K562 (cell line): ENCODE measurements around the gene COG4. TPM values are rescaled to one million over a fixed set of nuclear protein-coding genes. Genes with fewer than 3 reads are reported as not detected.

Experiments
- ATF1 ChIP-seq, 2 experiments: fragments of 450-650 bp in 1 of 2; IDR thresholded peaks; 2 replicates each; pipeline ENCODE4 v1.6.1; 2016; ENCODE audit warnings: missing compliant biosample characterization in 1 of 2, missing genetic modification characterization in 1 of 2
- C11orf30 ChIP-seq: fragments of 450-650 bp; IDR thresholded peaks from 2 replicates; pipeline ENCODE4 v1.6.1; 2016; ENCODE audit warnings: low read depth, mild to moderate bottlenecking
- ELF2 ChIP-seq: fragments of 250-450 bp; sonication (Bioruptor Pico); IDR thresholded peaks from 2 replicates; pipeline ENCODE4 v1.5.0; 2021; ENCODE audit warnings: mild to moderate bottlenecking
- FOXK2 ChIP-seq, 2 experiments: fragments of 450-650 bp; IDR thresholded peaks in 1 of 2; conservative IDR thresholded peaks in 1 of 2; 2 replicates each; pipeline ENCODE4 v1.6.1; 2016; ENCODE audit warnings: low read depth in 2 of 2, mild to moderate bottlenecking in 1 of 2
- GABPA ChIP-seq: fragments of 200-800 bp; sonication (Bioruptor generic); conservative IDR thresholded peaks from 2 replicates; pipeline ENCODE4 v1.6.1; 2016; ENCODE audit warnings: low read depth, missing genetic modification characterization, missing compliant biosample characterization
- GTF2E2 ChIP-seq: fragments of 200-800 bp; sonication (Bioruptor generic); IDR thresholded peaks from 2 replicates; pipeline ENCODE4 v1.6.1; 2016; ENCODE audit warnings: missing genetic modification characterization, missing compliant biosample characterization
- HES1 ChIP-seq: fragments of 450-650 bp; IDR thresholded peaks from 2 replicates; pipeline ENCODE4 v1.6.1; 2016; ENCODE audit warnings: low read depth, mild to moderate bottlenecking, moderate library complexity
- KDM5B ChIP-seq: fragments of 200-600 bp; sonication (generic); IDR thresholded peaks from 2 replicates; pipeline ENCODE4 v1.6.1; 2012; ENCODE audit warnings: low read depth, mild to moderate bottlenecking, moderate library complexity, low read length, control low read depth, inconsistent platforms; ENCODE audit not compliant: insufficient replicate concordance
- MCM5 ChIP-seq: fragments of 450-650 bp; IDR thresholded peaks from 2 replicates; pipeline ENCODE4 v1.6.1; 2016; ENCODE audit warnings: low read depth
- MXI1 ChIP-seq: IDR thresholded peaks from 2 replicates; pipeline ENCODE4 v1.6.1; 2011; ENCODE audit warnings: low read depth, mild to moderate bottlenecking, improper control_type of control experiment, low read length
- NEUROD1 ChIP-seq: fragments of 150-350 bp; IDR thresholded peaks from 2 replicates; pipeline ENCODE4 v1.6.1; 2014; ENCODE audit warnings: borderline replicate concordance, low read length, low read depth; ENCODE audit not compliant: partially characterized antibody
- NFRKB ChIP-seq: fragments of 450-650 bp; IDR thresholded peaks from 2 replicates; pipeline ENCODE4 v1.6.1; 2016; ENCODE audit warnings: low read depth
- NRF1 ChIP-seq, 2 experiments: fragments of 450-650 bp; IDR thresholded peaks in 1 of 2; conservative IDR thresholded peaks in 1 of 2; 2 replicates each; pipeline ENCODE4 v1.6.1; 2014; ENCODE audit warnings: mild to moderate bottlenecking in 2 of 2
- PCBP1 ChIP-seq: fragments of 200-400 bp; formaldehyde crosslinking; IDR thresholded peaks from 2 replicates; pipeline ENCODE4 v1.6.1; 2018; ENCODE audit warnings: mild to moderate bottlenecking, low read depth, low read length; ENCODE audit not compliant: poor library complexity, severe bottlenecking
- POLR2G ChIP-seq: fragments of 200-400 bp; formaldehyde crosslinking; IDR thresholded peaks from 2 replicates; pipeline ENCODE4 v1.6.1; 2017; ENCODE audit warnings: low read depth, mild to moderate bottlenecking, antibody characterized with exemption, low read length, moderate library complexity
- RAD21 ChIP-seq, 2 experiments: fragments of 250-450 bp in 1 of 2; fragments of 450-650 bp in 1 of 2; sonication (Bioruptor Pico) in 1 of 2; formaldehyde crosslinking in 1 of 2; IDR thresholded peaks in 1 of 2; conservative IDR thresholded peaks in 1 of 2; 2 replicates each; pipeline versions ENCODE4 v1.4.0 to v1.8.0; 2020 to 2022; ENCODE audit warnings: mild to moderate bottlenecking in 2 of 2, moderate library complexity in 1 of 2
- SIN3B ChIP-seq: fragments of 450-650 bp; IDR thresholded peaks from 2 replicates; pipeline ENCODE4 v1.6.1; 2017; ENCODE audit warnings: low read depth, mild to moderate bottlenecking, moderate library complexity
- SMAD2 ChIP-seq: fragments of 150-350 bp; IDR thresholded peaks from 2 replicates; pipeline ENCODE4 v1.6.1; 2014; ENCODE audit warnings: low read depth, mild to moderate bottlenecking, low read length
- SMARCB1 ChIP-seq: IDR thresholded peaks from 2 replicates; pipeline ENCODE4 v1.6.1; 2011; ENCODE audit warnings: improper control_type of control experiment, low read depth; ENCODE audit not compliant: insufficient read length
- STAT5B ChIP-seq: fragments of 250-450 bp; sonication (Bioruptor Pico); IDR thresholded peaks from 2 replicates; pipeline ENCODE4 v1.8.0; 2021; ENCODE audit warnings: mild to moderate bottlenecking, inconsistent platforms
- TAF1 ChIP-seq: IDR thresholded peaks from 2 replicates; pipeline ENCODE4 v1.6.1; 2011; ENCODE audit warnings: mild to moderate bottlenecking, low read length, moderate library complexity; ENCODE audit not compliant: insufficient read depth, control insufficient read depth, severe bottlenecking; ENCODE audit errors: extremely low read depth
- WHSC1 ChIP-seq: IDR thresholded peaks from one replicate; pipeline ENCODE4 v1.6.1; 2012; ENCODE audit warnings: low read length, control low read depth, inconsistent platforms
- YBX1 ChIP-seq: fragments of 450-650 bp; IDR thresholded peaks from 2 replicates; pipeline ENCODE4 v1.7.1; 2016; ENCODE audit warnings: mild to moderate bottlenecking
- ZBTB43 ChIP-seq: sonication (generic); formaldehyde crosslinking; IDR thresholded peaks from 2 replicates; pipeline ENCODE4 v1.8.0; 2023; ENCODE audit warnings: mild to moderate bottlenecking, missing genetic modification reagents
- ZNF551 ChIP-seq: fragments of 250-450 bp; sonication (Bioruptor Pico); IDR thresholded peaks from 2 replicates; pipeline ENCODE4 v1.5.0; 2021; ENCODE audit warnings: mild to moderate bottlenecking, moderate library complexity
- ZNF583 ChIP-seq: fragments of 250-450 bp; sonication (Bioruptor Pico); IDR thresholded peaks from 2 replicates; pipeline ENCODE4 v1.4.0; 2020
- ZNF76 ChIP-seq: fragments of 250-450 bp; sonication (Bioruptor Pico); IDR thresholded peaks from 2 replicates; pipeline ENCODE4 v1.4.0; 2020; ENCODE audit warnings: mild to moderate bottlenecking, moderate library complexity, borderline replicate concordance
- ZZZ3 ChIP-seq: fragments of 450-650 bp; IDR thresholded peaks from 2 replicates; pipeline ENCODE4 v1.6.1; 2016; ENCODE audit warnings: antibody characterized with exemption, mild to moderate bottlenecking, moderate library complexity
- polyA plus RNA-seq, 8 experiments: library from polyadenylated mRNA; depleted of rRNA in 4 of 8; stranded (reverse) in 5 of 8; unstranded in 3 of 8; fragments of >200 nt; fragmentation: Nextera tagmentation in 2 of 8; fragmentation: Illumina TruSeq in 1 of 8; extraction: Ambion mirVana in 2 of 8; extraction: Trizol in 1 of 8; gene quantifications; 2 replicates each; pipeline versions ENCODE4 v1.2.1 to v1.2.3, GENCODE V29; 2011 to 2014; ENCODE audit warnings: inconsistent platforms in 1 of 8, missing spikeins in 1 of 8
- total RNA-seq, 7 experiments: library from RNA; depleted of rRNA in 6 of 7; stranded (reverse); fragments of >200 nt in 6 of 7; fragmentation: Illumina TruSeq in 2 of 7; extraction: Trizol in 2 of 7; gene quantifications; 2 replicates each; pipeline versions ENCODE4 v1.2.1 to v1.2.3, GENCODE V29; 2011 to 2021; ENCODE audit warnings: low replicate concordance in 1 of 7

COG4 gene
- total and polyA plus RNA-seq, 9 of the 15 experiments (the other 6 are each of a cell fraction or from before 2014, with no cell fraction given), result 13.7 to 73.9 (median 44.2) TPM

DNA sequence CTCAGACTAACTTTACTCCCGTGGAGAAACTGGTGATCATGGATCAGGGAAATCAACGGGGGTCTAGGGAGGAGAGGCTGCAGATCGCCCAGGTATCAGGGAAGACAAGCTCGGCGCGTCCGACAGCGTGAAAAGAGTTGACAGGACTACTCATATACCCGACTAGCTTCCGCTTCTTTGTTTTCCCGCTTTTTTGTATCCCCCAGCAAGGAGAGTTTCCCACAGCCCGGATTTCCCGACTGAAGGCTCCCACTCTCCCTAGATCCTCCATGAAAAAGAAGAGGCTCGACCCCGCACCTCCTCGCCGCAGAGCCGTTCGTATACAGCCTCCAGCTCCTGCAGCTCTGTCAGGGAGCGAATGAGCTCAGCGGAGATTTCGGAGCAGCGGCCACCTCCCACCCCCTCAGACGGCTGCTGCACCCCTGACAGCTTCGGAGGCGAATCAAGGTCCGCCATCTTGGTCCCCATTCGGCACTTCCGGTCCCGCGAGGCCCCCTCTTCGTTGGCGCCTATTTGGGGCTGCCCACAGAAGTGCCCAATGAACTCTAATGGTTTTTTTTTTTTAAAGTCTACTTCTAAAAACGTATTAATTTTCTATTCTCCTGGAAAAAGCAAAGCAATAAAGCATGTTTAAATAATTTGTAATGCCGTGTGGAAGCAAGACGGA lies at the start of gene COG4 (continued):
- TF ChIP-seq NFRKB (peak; percentile 97), FOXK2 (conservative IDR thresholded peaks at IDR 0.05 in 1 of 2, IDR thresholded peaks at IDR 0.05 in 1 of 2; ENCODE audit: low read depth in 2 of 2) (0 out of 4 replicates have a peak, but pooled peaks of 1 of the 2 experiments have one; percentile 11), SMAD2 (no peak), SIN3B (peak; percentile 98), ZBTB43 (CRISPR knock-in tag) (no peak), MCM5 (no peak), C11orf30 (peak; percentile 96), SMARCB1 (no peak), ELF2 (CRISPR knock-in tag) (peak; percentile 79; the same call in 1 of the 2 replicates), RAD21 (CRISPR knock-in tag; conservative IDR thresholded peaks at IDR 0.05 in 1 of 2, IDR thresholded peaks at IDR 0.05 in 1 of 2) (no peak), NEUROD1 (peak; percentile 75), ATF1 (CRISPR knock-in tag; IDR thresholded peaks at IDR 0.05) (no peak), ATF1 (tag; IDR thresholded peaks at IDR 0.05) (peak; percentile 74), ZNF76 (CRISPR knock-in tag) (no peak), POLR2G (peak; percentile 92), YBX1 (no peak), PCBP1 (no peak), NRF1 (conservative IDR thresholded peaks at IDR 0.05 in 1 of 2, IDR thresholded peaks at IDR 0.05 in 1 of 2) (0 out of 4 replicates have a peak, but pooled peaks of 1 of the 2 experiments have one; percentile 26), ZNF583 (CRISPR knock-in tag) (no peak), GTF2E2 (tag) (peak; percentile 99; the same call in 1 of the 2 replicates), STAT5B (CRISPR knock-in tag) (no peak), ZNF551 (no peak), MXI1 (no peak), KDM5B (peak; percentile 91), WHSC1 (no peak), ZZZ3 (no peak), GABPA (tag) (peak; percentile 95), TAF1 (peak; percentile 93), HES1 (no peak)
